NCI-H1436 (cell line): ENCODE measurements around the gene ALDH9A1.

Experiments
- DNase-seq: peaks from one replicate; lab custom pipeline; 2025; lab: John Stamatoyannopoulos, UW

Gene ALDH9A1

DNA sequence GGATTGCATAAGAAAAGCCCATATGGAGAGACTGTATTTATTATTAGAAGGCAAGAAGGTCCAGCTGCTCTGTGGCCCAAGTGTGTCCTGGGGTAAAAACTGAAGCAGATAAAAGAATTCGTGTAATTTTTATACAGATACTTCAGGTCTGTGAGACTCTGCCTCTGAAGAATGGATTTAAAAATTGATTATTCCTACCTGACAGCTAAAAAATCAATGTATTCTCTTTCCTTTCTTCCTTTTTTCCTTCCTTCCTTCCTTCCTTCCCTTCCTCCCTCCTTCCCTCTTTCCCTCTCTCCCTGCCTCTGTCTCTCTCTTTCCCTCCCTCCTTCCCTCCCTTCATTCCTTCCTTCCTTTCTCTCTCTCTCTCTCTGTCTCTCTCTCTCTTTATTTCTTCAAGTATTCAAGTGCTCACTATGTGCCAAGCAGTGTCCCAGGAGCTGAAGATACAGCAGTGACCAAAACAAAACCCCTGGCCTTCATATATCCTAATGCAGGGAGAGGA, 78.7 kb downstream of the ALDH9A1 start:
- DNase-seq, result no peak

DNA sequence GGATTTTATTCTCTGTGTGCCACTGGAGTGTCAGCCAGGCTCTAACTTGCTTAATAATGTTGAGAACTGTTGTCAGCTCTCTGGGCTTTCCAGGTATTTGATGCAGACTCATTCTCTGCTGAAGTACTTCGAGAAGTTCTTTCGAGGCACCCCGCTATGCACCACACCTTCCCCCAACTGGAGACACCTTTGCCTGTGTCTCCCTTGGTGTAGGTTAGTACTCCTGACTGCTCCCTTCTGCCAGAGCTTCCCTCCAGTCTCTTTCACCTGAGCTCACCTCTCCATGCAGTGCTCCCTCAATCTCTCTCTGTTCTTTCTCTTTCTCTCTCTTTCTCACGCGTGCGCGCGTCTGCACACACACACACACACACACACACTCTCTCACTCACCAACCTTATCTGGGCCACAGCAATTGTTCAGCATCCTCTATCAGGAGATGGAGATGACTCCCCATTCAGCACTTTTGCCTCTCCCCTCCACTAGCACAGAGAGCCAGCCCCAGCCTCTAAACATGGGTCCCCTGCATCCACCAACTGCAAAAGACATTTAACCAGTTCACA, 81.3 kb downstream of the ALDH9A1 start:
- DNase-seq, result no peak

DNA sequence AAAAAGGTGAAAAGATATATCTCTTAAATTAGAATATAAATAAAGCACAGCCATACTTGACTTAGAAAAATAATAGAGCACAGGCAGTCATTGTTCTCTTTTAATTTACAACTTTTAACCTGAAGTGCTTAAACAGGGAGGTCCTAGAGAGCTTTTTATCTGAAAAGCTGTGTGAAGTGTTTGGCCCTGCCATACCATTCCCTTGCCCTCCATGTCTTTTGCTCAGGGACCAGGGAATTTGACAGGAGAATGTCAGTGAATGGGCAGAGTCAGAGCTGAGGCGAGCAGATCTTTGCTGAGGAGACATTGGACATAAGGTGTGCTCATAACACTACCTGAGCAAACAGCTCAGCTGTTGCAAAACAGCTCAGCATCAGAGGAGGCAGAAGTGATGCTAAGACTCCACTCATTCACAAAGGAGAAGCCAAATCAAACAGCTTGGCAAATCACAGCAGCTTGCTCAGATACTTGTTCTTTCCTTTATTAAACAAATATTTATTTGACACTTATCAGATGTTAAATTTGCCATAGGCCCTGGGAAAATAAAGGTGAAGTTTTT, 82.2 kb downstream of the ALDH9A1 start:
- DNase-seq, result no peak
